Astrocyte of the hippocampus (primary cell): ENCODE results near the gene ABHD16A.

ENCODE experiments used
- DNase-seq: peaks from one replicate; pipeline ENCODE4 v3.0.0; 2011; ENCODE audit warnings: low read depth, low spot score

Gene ABHD16A

DNA sequence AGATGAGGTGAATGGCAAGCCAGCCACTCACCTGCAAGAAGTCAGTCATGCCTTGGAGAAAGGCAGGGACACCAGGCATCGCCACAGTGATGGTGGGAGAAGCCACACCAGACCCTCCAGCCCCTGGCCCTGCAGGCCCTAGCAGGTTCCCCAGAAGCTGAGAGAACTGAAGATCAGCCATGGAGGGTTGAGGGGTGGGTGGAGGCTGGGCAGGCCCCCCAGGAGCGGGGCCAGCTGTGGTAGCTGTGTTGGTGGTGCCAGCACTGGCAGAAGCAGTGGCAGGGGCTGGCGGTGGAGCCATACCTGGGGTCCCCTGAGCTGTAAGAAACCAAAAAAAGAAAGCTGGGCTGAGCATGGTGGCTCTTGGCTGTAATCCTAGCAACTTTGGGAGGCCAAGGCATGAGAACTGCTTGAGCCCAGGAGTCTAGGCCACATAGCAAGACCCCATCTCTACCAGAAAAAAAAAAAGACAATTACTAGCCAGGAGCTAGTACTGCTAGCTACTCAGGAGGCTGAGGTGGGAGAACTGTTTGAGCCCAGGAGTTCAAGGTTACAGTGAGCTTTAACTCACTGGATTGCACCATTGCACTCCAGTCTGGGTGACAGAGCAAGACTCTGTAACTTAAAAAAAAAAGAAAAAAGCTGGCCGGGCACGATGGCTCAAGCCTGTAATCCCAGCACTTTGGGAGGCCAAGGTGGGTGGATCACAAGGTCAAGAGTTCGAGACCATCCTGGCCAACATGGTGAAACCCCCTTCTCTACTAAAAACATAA lies 60.1 kb downstream of the ABHD16A start:
- DNase-seq = no peak

GRCh38 chr6:31641370-31641769 lies 61.8 kb downstream of the ABHD16A start:
- no peak for DNase-seq

- DNase-seq = no peak
Observed at GRCh38 chr6:31640612-31641011, 62.5 kb downstream of the ABHD16A start.

GRCh38 chr6:31639449-31639861 lies 63.7 kb downstream of the ABHD16A start:
- DNase-seq = peak; percentile 59

DNA sequence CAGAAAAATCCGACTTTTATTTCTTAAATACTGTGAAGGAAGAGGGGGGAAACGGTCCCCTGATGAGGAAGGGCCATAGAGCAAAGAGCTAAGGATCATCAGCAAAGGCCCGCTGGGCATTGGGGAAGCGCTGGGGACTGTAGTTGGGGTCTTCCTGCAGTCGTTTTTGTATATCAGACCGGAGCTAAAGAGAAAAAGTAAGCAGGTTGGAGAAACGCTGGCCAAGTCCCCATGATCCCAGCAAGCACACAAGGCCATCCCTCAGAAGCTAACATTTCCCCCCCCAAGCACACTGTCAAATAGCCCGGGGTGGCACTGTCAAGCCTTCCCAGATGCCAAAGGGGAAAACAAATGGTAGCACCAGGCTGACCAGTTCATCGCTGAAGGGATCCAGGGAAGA lies 64.1 kb downstream of the ABHD16A start:
- no peak for DNase-seq
